Activated T-helper 1 cell treated with anti-CD3 and anti-CD28 coated beads, Interleukin-12 subunit alpha, Interleukin-12 subunit beta, Interleukin-2, Interleukin-4 antibody, amounts not matched to agents 30 ng/mL and 10 ng/mL and 1 ng/mL, durations not matched to agents 14 hours and 24 hours and 36 hours (primary cell): ENCODE measurements around the gene REPS2. TPM values are rescaled to one million over a fixed set of nuclear protein-coding genes. Genes with fewer than 3 reads are reported as not detected.
A peak's percentile ranks its signal among the peaks of the same experiment; 100 is the strongest.
"Not testable (repeated sequence)": the region's sequence is repeated elsewhere in the genome, so short reads cannot be mapped to it uniquely, and the experiment has no call there.

ENCODE experiments used
- DNase-seq: peaks from one replicate; pipeline ENCODE4 v3.0.0; 2021; ENCODE audit warnings: low spot score
- H3K27ac Mint-ChIP-seq: one replicate; pipeline ENCODE4 v1.8.0; 2021; ENCODE audit warnings: mild to moderate bottlenecking, mixed read lengths
- H3K27me3 Mint-ChIP-seq: one replicate; pipeline ENCODE4 v1.8.0; 2022; ENCODE audit warnings: mild to moderate bottlenecking, moderate library complexity, mixed read lengths; ENCODE audit not compliant: insufficient read depth
- H3K36me3 Mint-ChIP-seq: one replicate; pipeline ENCODE4 v1.8.0; 2021; ENCODE audit warnings: low read depth, mixed read lengths
- H3K4me1 Mint-ChIP-seq: one replicate; pipeline ENCODE4 v1.8.0; 2021; ENCODE audit warnings: low read depth, mixed read lengths
- H3K4me3 Mint-ChIP-seq: one replicate; pipeline ENCODE4 v1.8.0; 2021; ENCODE audit warnings: mild to moderate bottlenecking, moderate library complexity, mixed read lengths
- H3K9me3 Mint-ChIP-seq: one replicate; pipeline ENCODE4 v1.8.0; 2021; ENCODE audit warnings: mixed read lengths
- intact Hi-C: fragments of 100-400 bp; cut with micrococcal nuclease; formaldehyde crosslinking; loops from one replicate; pipeline ENCODE4 v1.15.1; 2024
- total RNA-seq: library from RNA; stranded (reverse); gene quantifications from 2 replicates; pipeline ENCODE4 v1.2.3, GENCODE V29; 2022

Gene REPS2
- total RNA-seq, 1 donor from 2014 or later: not detected

- peaks cover 2% of the 10 kb centered on the region for H3K27me3 Mint-ChIP-seq
- no peaks in the 10 kb centered on the region for H3K9me3 Mint-ChIP-seq
- intact Hi-C loops: no loop called here
- H3K36me3 Mint-ChIP-seq: no peaks in the 10 kb centered on the region
- H3K4me1 Mint-ChIP-seq: no peaks in the 10 kb centered on the region
- H3K4me3 Mint-ChIP-seq: no peak overlapping the region
- no peak overlapping the region for H3K27ac Mint-ChIP-seq
- no peak for DNase-seq
These were observed 14.4 kb upstream of the REPS2 start for GRCh38 chrX:16931855-16932575.

GRCh38 chrX:16934185-16934584 lies 12.3 kb upstream of the REPS2 start:
- intact Hi-C loops: no loop called here

GRCh38 chrX:16946971-16947562 lies 609 bp downstream of the REPS2 start:
- Mint-ChIP-seq H3K4me1 (no peaks in the 10 kb centered on the region), H3K27ac (no peak overlapping the region), H3K36me3 (no peaks in the 10 kb centered on the region), H3K27me3 (peaks cover 24% of the 10 kb centered on the region), H3K4me3 (peak overlapping the region; percentile 74), H3K9me3 (no peaks in the 10 kb centered on the region)
- intact Hi-C loops: loop anchor here (2.0 kb wide), 1 partner anchor 76 kb away; the partner anchor contains the start of gene RBBP7
- DNase-seq: no peak

More at GRCh38 chrX:16934185-16934584, 12.3 kb upstream of the REPS2 start:
- no peak overlapping the region for H3K4me3 Mint-ChIP-seq
- H3K4me1 Mint-ChIP-seq: no peaks in the 10 kb centered on the region
- DNase-seq: no peak
- no peaks in the 10 kb centered on the region for H3K9me3 Mint-ChIP-seq
- peaks cover 2% of the 10 kb centered on the region for H3K27me3 Mint-ChIP-seq
- no peak overlapping the region for H3K27ac Mint-ChIP-seq
- H3K36me3 Mint-ChIP-seq: no peaks in the 10 kb centered on the region

- no peak overlapping the region for H3K4me3 Mint-ChIP-seq
- intact Hi-C loops: no loop called here
- H3K4me1 Mint-ChIP-seq: no peaks in the 10 kb centered on the region
- H3K27ac Mint-ChIP-seq: no peak overlapping the region
- DNase-seq: no peak
- no peaks in the 10 kb centered on the region for H3K9me3 Mint-ChIP-seq
- H3K36me3 Mint-ChIP-seq: no peaks in the 10 kb centered on the region
- peaks cover 23% of the 10 kb centered on the region for H3K27me3 Mint-ChIP-seq
These were observed 4.0 kb downstream of the REPS2 start for GRCh38 chrX:16950423-16950822.

GRCh38 chrX:16953606-16954211 lies 7.3 kb downstream of the REPS2 start:
- DNase-seq: no peak
- H3K27ac Mint-ChIP-seq: no peak overlapping the region
- H3K9me3 Mint-ChIP-seq: no peaks in the 10 kb centered on the region
- intact Hi-C loops: no loop called here
- H3K36me3 Mint-ChIP-seq: no peaks in the 10 kb centered on the region
- peaks cover 13% of the 10 kb centered on the region for H3K27me3 Mint-ChIP-seq
- H3K4me3 Mint-ChIP-seq: no peak overlapping the region
- no peaks in the 10 kb centered on the region for H3K4me1 Mint-ChIP-seq

- intact Hi-C loops: no loop called here
- H3K9me3 Mint-ChIP-seq: no peaks in the 10 kb centered on the region
- H3K4me3 Mint-ChIP-seq: no peak overlapping the region
- H3K27ac Mint-ChIP-seq: no peak overlapping the region
- H3K36me3 Mint-ChIP-seq: no peaks in the 10 kb centered on the region
- no peaks in the 10 kb centered on the region for H3K4me1 Mint-ChIP-seq
- H3K27me3 Mint-ChIP-seq: peaks cover 2% of the 10 kb centered on the region
- no peak for DNase-seq
These were observed 11.3 kb downstream of the REPS2 start for GRCh38 chrX:16957751-16958150.

- intact Hi-C loops: no loop called here
- H3K4me1 Mint-ChIP-seq: no peaks in the 10 kb centered on the region
These were observed 11.9 kb downstream of the REPS2 start for GRCh38 chrX:16958356-16958755.

GRCh38 chrX:16962661-16963060 lies 16.2 kb downstream of the REPS2 start:
- intact Hi-C loops, H3K27me3 Mint-ChIP-seq, H3K4me1 Mint-ChIP-seq, H3K9me3 Mint-ChIP-seq, H3K4me3 Mint-ChIP-seq, H3K36me3 Mint-ChIP-seq, DNase-seq, H3K27ac Mint-ChIP-seq: not testable (repeated sequence)

More at GRCh38 chrX:16958356-16958755, 11.9 kb downstream of the REPS2 start:
- Mint-ChIP-seq H3K27ac (no peak overlapping the region), H3K36me3 (no peaks in the 10 kb centered on the region), H3K9me3 (no peaks in the 10 kb centered on the region), H3K27me3 (peaks cover 2% of the 10 kb centered on the region), H3K4me3 (no peak overlapping the region)
- DNase-seq: no peak

- intact Hi-C loops: no loop called here
- DNase-seq: no peak
These were observed 16.8 kb downstream of the REPS2 start for GRCh38 chrX:16963216-16963615.

GRCh38 chrX:16964976-16965375 lies 18.5 kb downstream of the REPS2 start:
- H3K9me3 Mint-ChIP-seq, H3K36me3 Mint-ChIP-seq, H3K4me1 Mint-ChIP-seq, DNase-seq, H3K27me3 Mint-ChIP-seq, H3K4me3 Mint-ChIP-seq, H3K27ac Mint-ChIP-seq, intact Hi-C loops: not testable (repeated sequence)

More at GRCh38 chrX:16963216-16963615, 16.8 kb downstream of the REPS2 start:
- H3K9me3 Mint-ChIP-seq: no peaks in the 10 kb centered on the region
- H3K4me3 Mint-ChIP-seq: no peak overlapping the region
- H3K4me1 Mint-ChIP-seq: no peaks in the 10 kb centered on the region
- H3K36me3 Mint-ChIP-seq: no peaks in the 10 kb centered on the region
- no peak overlapping the region for H3K27ac Mint-ChIP-seq
- no peaks in the 10 kb centered on the region for H3K27me3 Mint-ChIP-seq

- peaks cover 7% of the 10 kb centered on the region for H3K4me1 Mint-ChIP-seq
- DNase-seq: no peak
- intact Hi-C loops: no loop called here
- H3K9me3 Mint-ChIP-seq: no peaks in the 10 kb centered on the region
- no peak overlapping the region for H3K4me3 Mint-ChIP-seq
- H3K36me3 Mint-ChIP-seq: no peaks in the 10 kb centered on the region
- H3K27me3 Mint-ChIP-seq: no peaks in the 10 kb centered on the region
- no peak overlapping the region for H3K27ac Mint-ChIP-seq
These were observed 20.4 kb downstream of the REPS2 start for GRCh38 chrX:16966752-16967448.

- H3K36me3 Mint-ChIP-seq, H3K4me1 Mint-ChIP-seq, H3K9me3 Mint-ChIP-seq, intact Hi-C loops, DNase-seq, H3K4me3 Mint-ChIP-seq, H3K27ac Mint-ChIP-seq, H3K27me3 Mint-ChIP-seq: not testable (repeated sequence)
These were observed 22.3 kb downstream of the REPS2 start for GRCh38 chrX:16968753-16969152.

GRCh38 chrX:16970977-16971376 lies 24.5 kb downstream of the REPS2 start:
- no peak for DNase-seq
- no peak overlapping the region for H3K27ac Mint-ChIP-seq
- no peaks in the 10 kb centered on the region for H3K36me3 Mint-ChIP-seq
- H3K4me1 Mint-ChIP-seq: peaks cover 7% of the 10 kb centered on the region
- no peaks in the 10 kb centered on the region for H3K9me3 Mint-ChIP-seq
- H3K27me3 Mint-ChIP-seq: no peaks in the 10 kb centered on the region
- intact Hi-C loops: no loop called here
- no peak overlapping the region for H3K4me3 Mint-ChIP-seq
